OCI-LY1 (cell line): ENCODE data around the gene CCDC12.

Experiments used
- EZH2 ChIP-seq: fragments of 200-600 bp; sonication (generic), shearing (Covaris generic); IDR thresholded peaks from 2 replicates; pipeline ENCODE4 v1.8.0; 2017; ENCODE audit warnings: borderline replicate concordance, mixed run types, mild to moderate bottlenecking, antibody characterized with exemption, low read length, moderate library complexity, mixed read lengths
- TF ChIP-seq, protein P1 (sequence below): fragments of 200-600 bp; sonication (generic), shearing (Covaris generic); IDR thresholded peaks from 2 replicates; pipeline ENCODE4 v1.5.1; 2017; ENCODE audit warnings: mild to moderate bottlenecking, antibody characterized with exemption, low read length, moderate library complexity, mixed read lengths

DNA sequence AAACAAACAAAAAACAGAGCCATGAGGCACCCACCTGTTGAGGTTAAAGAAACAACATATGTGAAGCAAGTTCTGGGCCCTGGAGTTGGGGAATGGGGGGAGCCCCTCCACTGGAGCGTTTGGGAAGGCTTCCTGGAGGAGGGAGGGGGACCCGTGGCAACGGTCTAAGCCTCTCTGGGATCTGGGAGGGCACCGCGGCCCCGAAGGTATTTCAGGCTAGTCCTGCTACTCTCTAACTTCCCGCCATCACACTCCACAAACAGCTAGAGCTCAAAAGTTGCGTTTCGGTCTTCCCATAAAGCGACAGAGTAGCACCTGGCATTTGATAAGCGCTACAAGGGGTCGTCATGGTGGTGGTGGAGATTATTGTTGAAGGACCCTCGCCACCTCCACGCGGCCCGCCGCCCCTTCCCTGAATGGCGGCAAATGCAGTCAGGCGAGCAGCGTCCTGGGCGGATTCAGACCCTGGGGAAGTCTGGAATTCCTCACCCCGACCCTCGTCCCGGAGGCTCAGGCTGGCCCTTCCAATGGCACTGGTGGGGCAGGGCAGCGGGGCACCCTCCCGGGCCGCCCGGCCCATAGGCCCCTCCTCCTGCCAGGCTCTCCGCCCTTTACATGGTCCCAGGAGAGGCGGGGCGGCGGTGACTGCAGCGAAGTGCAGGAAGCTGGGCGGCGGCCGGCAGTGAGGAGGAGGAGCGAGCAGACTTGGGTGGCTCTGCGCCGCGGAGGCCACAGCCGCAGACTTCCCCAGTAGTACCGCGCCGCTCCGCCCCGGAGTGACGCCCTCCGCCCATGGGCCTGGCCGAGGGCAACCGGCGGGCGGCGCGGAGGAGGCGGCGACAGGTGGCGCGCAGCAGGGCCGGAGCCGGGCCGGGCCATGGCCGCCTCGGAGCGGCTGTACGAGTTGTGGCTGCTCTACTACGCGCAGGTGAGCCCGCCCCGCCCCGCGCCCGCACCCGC lies 2.7 kb upstream of the CCDC12 start, which contains the start of gene NBEAL2:
- TF ChIP-seq, protein P1, sequence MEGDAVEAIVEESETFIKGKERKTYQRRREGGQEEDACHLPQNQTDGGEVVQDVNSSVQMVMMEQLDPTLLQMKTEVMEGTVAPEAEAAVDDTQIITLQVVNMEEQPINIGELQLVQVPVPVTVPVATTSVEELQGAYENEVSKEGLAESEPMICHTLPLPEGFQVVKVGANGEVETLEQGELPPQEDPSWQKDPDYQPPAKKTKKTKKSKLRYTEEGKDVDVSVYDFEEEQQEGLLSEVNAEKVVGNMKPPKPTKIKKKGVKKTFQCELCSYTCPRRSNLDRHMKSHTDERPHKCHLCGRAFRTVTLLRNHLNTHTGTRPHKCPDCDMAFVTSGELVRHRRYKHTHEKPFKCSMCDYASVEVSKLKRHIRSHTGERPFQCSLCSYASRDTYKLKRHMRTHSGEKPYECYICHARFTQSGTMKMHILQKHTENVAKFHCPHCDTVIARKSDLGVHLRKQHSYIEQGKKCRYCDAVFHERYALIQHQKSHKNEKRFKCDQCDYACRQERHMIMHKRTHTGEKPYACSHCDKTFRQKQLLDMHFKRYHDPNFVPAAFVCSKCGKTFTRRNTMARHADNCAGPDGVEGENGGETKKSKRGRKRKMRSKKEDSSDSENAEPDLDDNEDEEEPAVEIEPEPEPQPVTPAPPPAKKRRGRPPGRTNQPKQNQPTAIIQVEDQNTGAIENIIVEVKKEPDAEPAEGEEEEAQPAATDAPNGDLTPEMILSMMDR: no peak
- no peak for TF ChIP-seq EZH2
